Activated CD4-positive, CD25-positive, alpha-beta regulatory T cell treated with anti-CD3 and anti-CD28 coated beads, Interleukin-2, amount 50 U/mL, for 24 hours (primary cell): Measurements from ENCODE around the gene TMEM79.

Experiments
- ATAC-seq, 2 donors: fragments of 150-1000 bp; cut with Tn5 transposase; one replicate each; pipeline ENCODE4 v1.10.0; 2021; ENCODE audit warnings: mild to moderate bottlenecking in 1 of 2, moderate library complexity in 1 of 2

The TMEM79 gene

DNA sequence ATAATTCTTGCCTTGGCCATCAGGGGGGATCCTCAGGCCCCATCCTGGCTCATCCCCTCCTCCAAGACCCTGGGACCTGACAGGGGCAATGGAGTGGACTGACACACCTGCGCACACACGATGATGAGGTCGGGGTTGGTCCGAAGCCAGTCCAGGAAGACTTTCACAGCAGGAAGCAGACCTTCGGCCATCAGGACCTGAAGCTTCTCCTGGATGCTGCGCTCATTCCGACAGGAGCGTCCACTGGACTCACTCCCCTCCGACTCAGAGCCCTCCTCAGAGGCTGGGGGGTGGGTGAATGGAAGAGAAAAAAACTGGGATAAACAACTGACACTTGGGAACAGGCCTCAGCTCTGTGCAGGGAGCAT is 20.9 kb upstream of the TMEM79 start:
- no peak for ATAC-seq

DNA sequence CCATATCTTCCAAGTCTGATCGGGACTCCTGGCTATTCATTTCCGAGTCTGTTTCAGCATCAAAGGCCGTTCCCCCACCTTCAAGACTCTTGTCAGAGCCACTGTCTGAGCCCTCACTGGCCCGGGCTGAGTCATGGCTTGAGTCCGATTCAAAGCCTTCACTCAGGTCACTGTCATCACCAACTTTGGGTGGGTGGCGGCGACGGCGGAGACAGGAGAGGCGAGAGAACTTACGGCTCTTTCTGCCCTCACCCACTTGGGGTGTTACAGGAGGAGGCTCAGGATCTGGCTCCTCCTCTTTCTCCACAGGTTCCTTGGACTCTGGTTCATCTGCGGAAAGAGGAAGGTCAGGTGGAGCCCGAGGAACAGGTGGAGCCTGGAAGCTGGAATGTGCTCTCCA is 18.1 kb upstream of the TMEM79 start:
- no peak for ATAC-seq

DNA sequence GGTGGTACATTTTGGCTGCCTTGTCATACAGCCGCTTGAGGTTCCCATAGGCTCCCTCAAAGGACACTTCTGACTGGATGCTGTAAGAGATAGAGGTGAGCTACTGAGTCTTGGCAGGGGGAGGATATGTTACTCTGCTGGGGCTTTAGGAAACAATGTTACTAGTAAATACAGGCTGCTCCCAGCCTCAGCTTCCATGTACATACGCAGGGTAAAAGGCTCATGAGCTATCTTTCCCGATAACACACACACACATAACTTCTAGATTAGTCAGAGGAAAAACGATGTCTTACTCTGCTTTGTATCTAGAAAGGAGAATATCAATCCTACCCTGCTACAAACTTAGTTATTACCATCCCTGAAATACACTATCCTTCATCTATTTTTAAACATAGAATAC is 15.8 kb upstream of the TMEM79 start:
- ATAC-seq: no peak

DNA sequence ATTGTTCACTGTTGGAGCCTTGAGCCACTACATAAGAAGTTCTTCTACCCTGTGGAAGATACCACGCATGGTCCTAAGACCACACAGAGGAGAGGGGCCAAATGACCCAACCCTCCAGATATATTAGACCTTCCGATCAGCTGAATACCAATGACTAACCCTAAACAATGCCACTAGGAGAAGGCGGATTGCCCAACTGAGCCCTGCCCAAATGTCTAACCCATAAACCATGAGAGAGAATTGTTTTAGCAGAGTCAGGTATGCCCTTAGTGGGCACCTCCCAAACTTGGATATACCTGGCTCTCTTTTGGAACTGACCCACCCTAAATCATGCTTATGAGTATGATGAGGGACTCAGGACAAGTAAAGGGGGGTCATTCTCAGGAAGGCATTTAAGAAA is 13.8 kb upstream of the TMEM79 start:
- ATAC-seq: no peak

DNA sequence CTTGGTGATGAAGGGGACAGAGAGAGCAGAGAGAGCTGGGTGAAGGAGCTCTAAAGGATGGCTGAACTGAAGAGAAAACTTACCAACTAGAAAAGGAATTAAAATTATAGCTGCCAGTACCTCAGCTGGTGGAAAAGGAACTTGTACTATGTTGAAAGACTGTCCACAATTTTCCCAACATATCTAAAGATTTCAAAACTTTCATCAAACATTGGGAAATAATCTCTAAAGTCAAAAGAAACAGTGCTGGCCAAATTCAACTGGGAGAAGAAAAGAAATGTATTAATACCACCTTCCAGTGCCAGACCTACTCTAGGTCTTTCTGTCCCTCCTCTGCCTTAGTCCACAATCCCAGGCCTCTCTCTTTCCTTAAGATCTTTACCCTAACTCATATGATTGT is 7.6 kb upstream of the TMEM79 start:
- no peak for ATAC-seq

DNA sequence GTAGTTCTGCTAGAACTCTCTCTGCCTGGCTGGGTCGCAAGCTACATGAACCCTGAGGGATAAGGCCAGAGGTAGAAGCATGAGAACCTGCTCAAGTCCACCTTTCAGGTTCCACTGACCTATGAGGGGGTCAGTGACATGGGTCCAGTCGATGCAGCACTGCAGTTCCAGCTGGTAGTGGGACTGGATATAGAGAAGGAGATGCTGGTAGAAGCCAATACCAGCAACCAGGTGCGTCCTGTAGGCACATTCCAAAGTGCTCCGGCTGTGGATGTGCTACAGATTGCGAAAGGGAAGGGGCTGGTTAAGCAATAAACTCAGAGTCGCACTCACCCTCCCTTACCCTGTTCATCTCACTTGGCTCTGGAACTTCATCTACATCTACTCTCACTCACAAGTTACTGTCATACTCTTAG is 7.2 kb upstream of the TMEM79 start:
- ATAC-seq: no peak

DNA sequence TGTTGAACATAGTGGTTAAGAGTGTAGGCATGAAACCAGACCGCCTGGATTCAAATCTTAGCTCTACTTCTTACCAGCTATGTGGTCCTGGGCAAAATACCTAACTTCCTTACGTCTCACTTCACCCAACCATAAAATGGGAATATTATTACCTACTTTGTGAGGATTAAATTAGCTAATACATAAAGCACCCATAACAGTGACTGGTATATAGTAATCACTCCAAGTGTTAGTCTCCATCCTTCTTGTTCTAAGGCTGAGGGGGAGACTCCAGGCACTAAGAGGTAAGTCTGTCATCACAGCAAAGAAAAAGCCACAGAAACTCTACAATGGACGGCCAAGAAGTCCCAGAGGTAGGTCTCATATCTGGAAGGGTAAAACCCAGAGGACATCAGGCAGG is 4.3 kb upstream of the TMEM79 start:
- no peak for ATAC-seq

DNA sequence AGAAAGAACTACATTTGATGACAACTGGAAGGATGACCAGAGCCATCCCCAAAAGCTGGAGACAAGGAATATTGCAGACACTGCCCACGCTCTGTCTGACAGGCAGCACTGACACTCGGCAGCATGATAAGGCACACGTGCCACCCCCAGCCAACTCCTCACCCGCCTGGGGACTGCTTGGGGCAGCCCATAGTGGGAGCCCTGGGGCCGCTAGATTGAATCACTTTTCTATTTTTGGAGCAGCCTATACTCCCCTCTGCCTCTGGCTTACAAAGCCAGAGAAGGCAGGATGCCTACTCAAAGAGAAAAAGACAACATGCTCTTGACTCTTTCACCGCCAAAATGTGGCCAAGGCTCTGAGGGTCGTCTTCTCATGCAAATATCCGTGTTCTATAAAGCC is 2.8 kb upstream of the TMEM79 start:
- ATAC-seq: peak; percentile 64 to 70

DNA sequence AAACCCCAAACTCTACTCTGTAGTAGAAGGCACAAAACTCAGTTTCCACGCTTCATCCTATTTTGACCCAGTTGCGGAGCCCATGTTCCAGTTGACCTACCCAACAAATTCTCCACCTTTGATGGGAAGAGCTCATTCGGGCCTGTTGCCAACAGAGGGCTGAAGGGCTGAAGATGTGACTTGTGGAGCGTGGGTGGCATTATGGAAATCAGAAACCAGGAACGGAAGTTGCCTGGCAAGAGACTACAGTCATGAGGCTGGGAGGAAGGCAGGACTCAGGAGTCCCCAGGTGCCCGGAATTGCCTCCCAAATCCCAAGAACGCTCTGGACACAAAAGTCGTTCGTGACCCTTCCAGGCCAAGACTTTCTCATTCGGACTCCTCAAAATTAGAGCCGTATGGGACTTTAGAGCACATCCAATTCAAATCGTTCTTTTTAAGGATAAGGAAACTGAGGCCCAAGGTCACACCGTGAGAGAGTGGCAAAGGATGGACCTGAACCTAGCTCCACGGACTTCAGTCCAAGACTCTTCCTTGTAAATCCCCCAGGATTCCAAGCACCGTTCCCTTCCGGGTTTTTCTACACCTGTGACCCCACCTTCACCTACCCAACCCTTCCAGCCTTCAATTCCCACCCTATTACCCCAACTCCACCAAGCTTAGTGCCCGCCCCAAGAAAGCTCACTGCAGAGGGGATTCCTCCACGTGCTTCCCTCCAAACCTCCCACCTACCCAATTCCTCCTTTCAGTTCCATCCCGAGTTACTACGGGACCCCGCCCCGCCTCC is 2.2 kb upstream of the TMEM79 start:
- no peak for ATAC-seq

DNA sequence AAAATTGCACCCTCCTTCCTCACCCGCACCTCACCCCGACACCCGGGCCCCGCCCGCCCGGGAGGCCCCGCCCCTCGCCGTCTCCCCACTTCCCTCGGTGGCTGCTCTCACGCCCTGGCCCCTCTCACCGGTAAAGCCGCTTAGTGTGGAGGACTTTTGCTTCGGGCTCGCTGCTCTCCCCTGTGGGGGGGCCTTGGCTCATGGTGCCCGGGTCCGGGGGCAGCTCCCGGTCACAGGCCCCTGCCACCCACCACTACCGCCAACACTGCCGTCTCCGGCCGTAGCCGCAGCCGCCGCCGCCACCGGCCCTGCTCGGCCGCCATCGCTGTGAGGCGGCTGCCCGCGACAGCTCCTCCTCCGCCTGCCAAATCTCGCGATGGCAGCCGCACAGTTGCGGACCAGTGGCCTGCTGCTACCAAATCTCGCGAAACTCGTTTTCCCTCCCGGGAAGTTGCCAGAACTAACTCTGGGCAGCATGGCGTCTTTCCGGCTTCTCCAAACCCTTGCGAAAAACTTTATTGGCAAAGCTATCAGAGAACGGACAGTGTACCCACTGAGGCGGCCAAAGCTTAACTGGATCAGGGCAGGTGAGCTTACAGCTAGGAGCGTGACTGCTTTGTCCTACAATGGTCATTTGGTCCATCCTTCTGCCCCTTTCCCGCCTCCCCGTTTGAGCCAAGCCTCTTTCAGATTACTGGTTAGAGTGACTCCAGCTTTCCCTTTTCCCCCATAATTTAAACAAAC is 1.5 kb upstream of the TMEM79 start, which contains the start of gene SMG5:
SMG5 (minus strand) TSS at position 347 of the 744 bp plus-strand sequence; CDS start at position 202, 145 bp downstream.
- ATAC-seq: peak; percentile 91 to 93

DNA sequence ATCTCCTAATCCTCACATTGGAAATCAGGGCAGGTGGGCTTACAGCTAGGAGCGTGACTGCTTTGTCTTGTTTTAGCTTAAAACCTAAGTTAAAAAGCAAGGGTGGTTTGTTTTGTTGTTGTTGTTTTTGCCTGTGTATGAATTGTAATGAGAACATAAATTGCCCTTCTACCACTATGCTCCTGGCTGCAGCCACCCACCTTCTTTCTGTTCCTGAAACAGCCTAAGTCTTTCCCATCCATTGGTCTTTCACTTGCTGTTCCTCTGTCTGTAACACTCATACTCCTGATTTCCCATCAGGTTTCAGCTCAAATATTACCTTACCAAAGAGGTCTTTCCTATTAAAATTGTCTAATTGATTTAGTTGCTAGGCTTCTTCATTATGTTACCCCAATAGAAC is 604 bp upstream of the TMEM79 start:
- ATAC-seq: no peak

DNA sequence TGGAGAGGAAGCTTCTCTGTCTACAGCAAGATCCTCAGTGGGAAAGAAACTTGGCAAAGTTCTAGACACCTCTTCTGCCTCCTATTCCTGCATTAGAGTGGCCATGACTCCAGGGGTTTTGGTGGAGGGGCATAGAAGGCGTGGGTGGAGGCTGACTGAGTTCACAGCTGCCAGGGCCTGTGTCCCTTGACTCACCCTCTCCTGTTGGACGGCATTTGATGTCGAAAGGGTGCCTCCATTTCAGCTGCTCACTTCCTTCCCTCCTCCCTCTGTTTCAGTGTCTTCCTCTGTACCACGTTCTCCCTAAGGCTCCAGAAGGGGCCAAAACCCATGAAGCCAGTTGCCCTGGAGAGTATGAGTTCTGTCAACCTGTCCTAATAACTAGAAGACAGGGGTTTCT is 632 bp downstream of the TMEM79 start:
- no peak for ATAC-seq

DNA sequence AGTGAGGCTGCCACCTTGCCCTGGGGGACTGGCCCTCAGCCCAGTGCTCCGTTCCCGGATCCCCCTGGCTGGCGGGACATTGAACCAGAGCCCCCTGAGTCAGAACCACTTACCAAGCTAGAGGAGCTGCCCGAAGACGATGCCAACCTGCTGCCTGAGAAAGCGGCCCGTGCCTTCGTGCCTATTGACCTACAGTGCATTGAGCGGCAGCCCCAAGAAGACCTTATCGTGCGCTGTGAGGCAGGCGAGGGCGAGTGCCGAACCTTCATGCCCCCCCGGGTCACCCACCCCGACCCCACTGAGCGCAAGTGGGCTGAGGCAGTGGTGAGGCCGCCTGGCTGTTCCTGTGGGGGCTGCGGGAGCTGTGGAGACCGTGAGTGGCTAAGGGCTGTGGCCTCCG is 1.3 kb downstream of the TMEM79 start:
- no peak for ATAC-seq

DNA sequence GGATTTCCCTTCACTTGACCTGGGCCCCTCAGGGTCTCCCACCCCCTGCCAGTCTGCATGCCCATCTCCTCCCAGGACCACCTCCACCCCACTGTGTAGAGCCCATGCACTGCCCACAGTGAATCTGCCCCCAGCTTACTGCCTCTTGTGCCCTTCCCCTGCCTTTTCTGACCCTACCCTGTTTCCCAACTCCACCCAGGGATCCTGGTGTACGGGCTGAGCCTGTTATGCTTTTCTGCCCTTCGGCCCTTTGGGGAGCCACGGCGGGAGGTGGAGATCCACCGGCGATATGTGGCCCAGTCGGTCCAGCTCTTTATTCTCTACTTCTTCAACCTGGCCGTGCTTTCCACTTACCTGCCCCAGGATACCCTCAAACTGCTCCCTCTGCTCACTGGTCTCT is 1.9 kb downstream of the TMEM79 start:
- no peak for ATAC-seq

DNA sequence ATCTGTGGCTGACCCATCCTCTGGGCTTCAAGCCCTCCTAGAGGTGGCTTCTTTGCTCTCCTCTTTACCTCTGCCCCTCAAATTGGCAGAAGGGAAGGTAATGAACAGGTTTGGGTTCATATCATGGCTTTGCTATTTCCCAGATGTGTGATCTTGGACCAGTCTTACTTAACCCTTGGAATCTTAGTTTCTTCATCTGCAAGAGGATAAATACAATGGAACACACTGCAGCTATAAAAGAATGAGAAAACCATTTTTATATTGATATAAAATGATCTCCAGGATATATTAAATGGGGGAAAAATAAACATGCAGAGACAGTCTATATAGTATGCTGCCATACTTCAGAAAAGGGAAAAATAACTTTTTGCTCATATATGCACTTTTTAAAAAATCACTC is 5.7 kb downstream of the TMEM79 start:
- ATAC-seq: no peak

DNA sequence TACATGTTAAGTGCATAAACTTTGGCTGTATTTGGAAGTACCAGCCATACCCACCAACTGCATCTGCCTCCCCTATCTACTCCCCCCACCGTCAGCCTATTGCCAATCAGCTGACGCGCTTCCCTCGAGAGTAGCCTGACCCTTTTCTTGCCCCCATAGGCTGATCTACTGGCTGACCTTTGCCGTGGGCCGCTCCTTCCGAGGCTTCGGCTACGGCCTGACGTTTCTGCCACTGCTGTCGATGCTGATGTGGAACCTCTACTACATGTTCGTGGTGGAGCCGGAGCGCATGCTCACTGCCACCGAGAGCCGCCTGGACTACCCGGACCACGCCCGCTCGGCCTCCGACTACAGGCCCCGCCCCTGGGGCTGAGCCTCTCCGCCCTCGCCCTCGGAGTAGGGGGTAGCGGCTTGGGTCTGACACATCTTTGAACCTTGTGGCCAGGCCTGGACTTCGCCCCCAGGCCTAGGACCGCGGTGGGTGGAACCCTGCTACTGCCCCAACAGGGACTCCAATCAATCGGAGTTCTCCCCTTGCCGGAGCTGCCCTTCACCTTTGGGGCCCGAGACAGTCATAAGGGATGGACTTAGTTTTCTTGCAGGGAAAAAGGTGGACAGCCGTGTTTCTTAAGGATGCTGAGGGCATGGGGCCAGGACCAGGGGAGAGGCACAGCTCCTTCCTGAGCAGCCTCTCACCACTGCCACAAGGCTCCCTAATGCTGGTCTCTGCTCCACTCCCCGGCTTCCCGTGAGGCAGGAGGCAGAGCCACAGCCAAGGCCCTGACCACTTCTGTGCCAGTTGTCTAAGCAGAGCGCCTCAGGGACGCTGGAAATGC is 7.3 kb downstream of the TMEM79 start:
- peak in 1 of 2 donors; percentile 45 for ATAC-seq

DNA sequence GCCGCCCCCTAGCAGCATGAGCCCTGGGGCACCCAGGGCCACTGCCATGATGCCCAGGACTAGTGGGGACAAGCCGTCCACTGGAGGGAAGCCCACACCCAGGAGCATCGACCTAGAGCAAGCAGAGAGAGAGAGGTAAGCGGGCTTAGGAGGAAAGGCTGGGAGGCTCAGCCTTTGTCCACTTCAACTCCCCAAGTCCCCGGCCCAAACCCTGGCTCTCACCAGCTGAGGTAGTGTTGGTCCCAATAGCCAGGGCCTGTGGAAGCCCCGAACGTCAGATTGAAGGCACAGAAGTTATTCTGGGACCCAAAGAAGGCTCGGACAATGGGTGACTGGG is 8.9 kb downstream of the TMEM79 start:
- no peak for ATAC-seq

DNA sequence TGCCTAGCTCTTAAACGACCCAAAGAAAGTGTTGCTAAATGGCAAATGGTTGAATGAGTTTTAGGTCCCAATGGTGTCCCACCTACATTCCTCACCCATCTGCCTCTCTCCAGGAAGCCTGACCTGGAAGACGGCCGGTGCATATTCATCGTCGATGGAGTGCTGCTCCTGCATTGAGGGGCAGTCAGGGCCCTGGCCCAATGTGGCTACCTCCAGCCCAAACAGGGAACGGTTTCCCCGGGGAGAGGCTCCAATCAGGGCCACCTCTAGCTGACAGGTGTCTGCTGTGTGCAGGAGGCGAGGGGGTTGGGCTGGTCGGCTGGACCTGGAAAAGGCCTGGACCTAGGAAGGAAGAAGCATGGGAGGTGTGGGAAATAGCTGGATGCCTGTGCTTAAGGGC is 9.8 kb downstream of the TMEM79 start:
- no peak for ATAC-seq

DNA sequence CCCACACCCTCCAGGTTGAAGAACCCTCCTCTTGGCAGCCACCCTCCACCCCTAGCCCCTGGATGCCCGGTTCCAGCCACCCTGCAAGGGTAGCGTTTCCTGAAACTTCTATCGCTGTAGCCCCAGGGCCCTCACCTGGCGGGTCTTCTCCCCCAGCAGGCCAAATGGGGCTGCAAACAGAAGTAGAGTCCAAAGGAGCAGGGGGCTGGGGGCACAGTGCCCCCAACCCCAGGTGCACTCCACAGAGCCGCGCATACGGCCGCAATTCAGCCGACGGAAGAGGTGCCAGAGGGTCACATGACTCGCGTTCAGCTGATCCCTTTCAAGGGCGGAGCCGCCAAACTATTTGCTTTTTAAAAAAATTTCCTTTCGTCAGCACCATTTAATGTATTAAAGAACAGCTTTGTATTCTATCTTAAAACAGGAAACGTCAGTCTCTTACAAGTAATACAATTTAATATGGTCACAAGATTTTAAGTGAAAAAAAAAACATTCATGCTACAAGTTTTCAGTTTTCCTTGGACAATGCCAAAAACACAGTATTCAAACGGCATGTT is 11.3 kb downstream of the TMEM79 start, which contains the start of gene GLMP:
GLMP (minus strand) TSS at position 289 of the 557 bp plus-strand sequence; CDS start at position 255, 34 bp downstream.
- peak; percentile 86 to 88 for ATAC-seq

DNA sequence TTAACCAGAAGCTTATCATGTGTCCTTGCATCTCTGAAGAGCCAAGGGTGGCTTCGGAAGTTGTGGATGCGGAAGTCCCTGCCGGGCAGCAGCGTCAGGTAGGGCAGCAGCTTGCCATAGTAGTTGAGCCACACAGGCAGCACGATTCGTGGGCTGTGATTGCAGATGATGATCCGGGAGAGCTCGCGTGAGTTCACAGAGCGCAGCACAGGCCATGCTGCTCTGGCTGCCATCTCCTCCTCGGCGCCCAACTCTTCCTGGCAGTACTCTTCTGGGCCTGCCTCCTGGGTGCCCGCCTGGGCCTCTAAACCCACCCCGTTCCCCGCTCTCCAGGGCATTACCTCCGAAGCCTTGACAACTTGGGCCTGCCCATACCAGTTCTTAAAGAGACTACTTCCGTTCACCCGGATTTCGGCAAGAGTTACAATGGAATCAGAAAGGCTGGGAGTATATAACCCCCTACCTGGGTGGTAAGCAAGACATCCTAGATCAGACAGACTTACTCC is 14.8 kb downstream of the TMEM79 start, which contains the start of gene VHLL:
VHLL (minus strand) TSS at position 456 of the 506 bp plus-strand sequence; CDS start at position 338, 118 bp downstream.
- no peak for ATAC-seq

DNA sequence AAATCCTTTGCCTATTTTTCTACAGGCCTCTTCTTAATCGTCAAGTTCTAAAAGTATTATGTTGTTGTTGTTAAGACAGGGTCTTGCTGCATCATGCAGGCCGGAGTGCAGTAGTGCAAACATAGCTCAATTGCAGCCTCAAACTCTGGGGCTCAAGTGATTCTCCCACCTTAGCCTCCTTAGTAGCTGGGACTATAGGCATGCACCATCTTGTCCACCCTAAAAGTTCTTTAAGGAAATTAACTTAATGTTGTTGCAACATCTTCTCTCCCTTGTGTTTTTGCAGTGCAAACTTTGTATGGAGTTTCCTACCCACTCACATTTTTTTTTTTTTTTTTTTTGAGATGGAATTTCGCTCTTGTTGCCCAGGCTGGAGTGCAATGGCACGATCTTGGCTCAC is 19.1 kb downstream of the TMEM79 start:
- no peak for ATAC-seq

DNA sequence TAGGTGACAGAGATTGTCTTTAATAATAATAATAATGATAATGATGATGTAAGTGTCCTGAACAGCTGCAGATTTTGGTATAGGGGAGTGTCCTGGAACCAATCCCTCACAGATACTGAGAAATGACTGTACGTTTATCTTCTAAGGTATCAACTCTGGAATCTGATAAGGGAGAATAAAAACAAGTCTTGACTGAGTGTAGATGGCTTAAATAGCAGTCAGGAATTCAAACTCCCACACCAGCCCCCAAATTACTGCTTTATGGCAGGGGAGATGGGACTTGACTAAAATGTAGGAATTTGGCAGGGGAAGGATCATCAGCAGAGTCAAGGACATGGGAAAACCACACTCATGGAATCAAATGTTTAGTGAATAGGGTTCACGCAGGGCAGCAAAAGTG is 21.1 kb downstream of the TMEM79 start:
- ATAC-seq: no peak

DNA sequence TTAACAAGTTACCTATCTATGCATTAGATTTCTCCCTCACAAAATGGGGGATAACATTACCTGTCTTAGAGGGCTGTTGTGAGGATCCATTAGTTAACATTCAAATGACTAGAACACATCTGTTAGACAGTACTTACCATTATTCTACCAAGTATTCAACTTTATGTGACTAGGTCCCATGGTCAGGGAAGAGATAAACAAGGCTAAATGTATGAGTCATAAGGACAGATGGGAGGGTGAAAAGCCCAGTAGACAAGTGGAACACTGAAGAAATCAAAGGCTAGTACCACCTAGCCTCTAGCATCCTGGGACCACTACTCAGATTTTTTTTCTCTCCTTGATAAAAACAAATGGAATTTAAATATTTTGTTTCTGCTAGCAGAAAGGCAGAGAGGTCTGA is 24.0 kb downstream of the TMEM79 start:
- ATAC-seq: no peak
